ENCODE results near the gene ZC2HC1B.
"Not testable (repeated sequence)": the region's sequence is repeated elsewhere in the genome, so short reads cannot be mapped to it uniquely, and the experiment has no call there.

ZC2HC1B gene

GRCh38 chr6:143864234-143864633 lies at the start of gene ZC2HC1B:
ZC2HC1B (plus strand) TSS chr6:143864474; CDS start chr6:143864540, 66 bp downstream.
- DNase-seq (ENCODE audit: low spot score): no peak

GRCh38 chr6:143817621-143818020 lies 46.7 kb upstream of the ZC2HC1B start:
- DNase-seq (ENCODE audit: low spot score): no peak

- no peak for DNase-seq (ENCODE audit: low spot score)
Measured at GRCh38 chr6:143821359-143821758, 42.9 kb upstream of the ZC2HC1B start.

- peak; percentile 61 for DNase-seq (ENCODE audit: low spot score)
Measured at GRCh38 chr6:143822584-143823024, 41.7 kb upstream of the ZC2HC1B start.

GRCh38 chr6:143823548-143823947 lies 40.7 kb upstream of the ZC2HC1B start:
- no peak for DNase-seq (ENCODE audit: low spot score)

- DNase-seq (ENCODE audit: low spot score): no peak
Measured at GRCh38 chr6:143828572-143828971, 35.7 kb upstream of the ZC2HC1B start.

- no peak for DNase-seq (ENCODE audit: low spot score)
Measured at GRCh38 chr6:143836150-143836549, 28.1 kb upstream of the ZC2HC1B start.

GRCh38 chr6:143838395-143838794 lies 25.9 kb upstream of the ZC2HC1B start:
- DNase-seq (ENCODE audit: low spot score): no peak

- no peak for DNase-seq (ENCODE audit: low spot score)
Measured at GRCh38 chr6:143839196-143839595, 25.1 kb upstream of the ZC2HC1B start.

GRCh38 chr6:143840595-143841265 lies 23.5 kb upstream of the ZC2HC1B start:
- DNase-seq (ENCODE audit: low spot score): no peak

- peak; percentile 53 for DNase-seq (ENCODE audit: low spot score)
Measured at GRCh38 chr6:143842461-143842901, 21.8 kb upstream of the ZC2HC1B start.

- DNase-seq (ENCODE audit: low spot score): peak; percentile 99
Measured at GRCh38 chr6:143842902-143843676, 21.2 kb upstream of the ZC2HC1B start, which contains the start of gene LTV1. LTV1 (plus strand) TSS chr6:143843338; CDS start chr6:143843478, 140 bp downstream.

GRCh38 chr6:143843677-143843999 lies 20.6 kb upstream of the ZC2HC1B start:
- DNase-seq (ENCODE audit: low spot score): no peak

GRCh38 chr6:143844006-143844405 lies 20.3 kb upstream of the ZC2HC1B start:
- DNase-seq (ENCODE audit: low spot score): peak; percentile 12

GRCh38 chr6:143845033-143845432 lies 19.2 kb upstream of the ZC2HC1B start:
- DNase-seq (ENCODE audit: low spot score): no peak

GRCh38 chr6:143851706-143852105 lies 12.6 kb upstream of the ZC2HC1B start:
- not testable (repeated sequence) for DNase-seq (ENCODE audit: low spot score)

GRCh38 chr6:143855057-143855456 lies 9.2 kb upstream of the ZC2HC1B start:
- not testable (repeated sequence) for DNase-seq (ENCODE audit: low spot score)

- DNase-seq (ENCODE audit: low spot score): not testable (repeated sequence)
Measured at GRCh38 chr6:143856762-143857161, 7.5 kb upstream of the ZC2HC1B start.

- no peak for DNase-seq (ENCODE audit: low spot score)
Measured at GRCh38 chr6:143857651-143858050, 6.6 kb upstream of the ZC2HC1B start.

GRCh38 chr6:143859891-143860660 lies 4.2 kb upstream of the ZC2HC1B start:
- no peak for DNase-seq (ENCODE audit: low spot score)

GRCh38 chr6:143863771-143864170 lies 503 bp upstream of the ZC2HC1B start:
- no peak for DNase-seq (ENCODE audit: low spot score)

- no peak for DNase-seq (ENCODE audit: low spot score)
Measured at GRCh38 chr6:143867236-143867635, 3.0 kb downstream of the ZC2HC1B start.
